HCT116 (cell line): ENCODE data around the gene RNF141. TPM values are rescaled to one million over a fixed set of nuclear protein-coding genes. Genes with fewer than 3 reads are reported as not detected.

Experiments used
- ATAC-seq: fragments of 200-7000 bp; cut with Tn5 transposase; 2 replicates; pipeline ENCODE4 v1.9.1; 2020; ENCODE audit warnings: mild to moderate bottlenecking, moderate library complexity
- BruUV-seq: library from RNA; stranded (reverse); fragments of 400-500 nt; replicated peaks from 2 replicates; lab custom pipeline; 2021; lab: Mats Ljungman, UMichigan
- CTCF ChIA-PET: fragments of 300-600 bp; sonication (Branson Sonifier 250); formaldehyde crosslinking; loops from one replicate; lab custom pipeline; 2021; ENCODE audit warnings: antibody characterized with exemption; lab: Charles Lee
- POLR2A ChIA-PET: fragments of 300-600, 350-600 bp; sonication (Branson Sonifier 250); formaldehyde crosslinking; loops from one replicate; lab custom pipeline; 2021; ENCODE audit warnings: antibody characterized with exemption; lab: Charles Lee
- RAD21 ChIA-PET, 2 experiments: fragments of 300-600 bp; sonication (Branson Sonifier 250); formaldehyde crosslinking; loops; one replicate each; lab custom pipeline; 2023; ENCODE audit warnings: low total read pairs in 2 of 2; ENCODE audit not compliant: uncharacterized antibody in 2 of 2, unreplicated experiment in 2 of 2, low non-redundant PET in 1 of 2; lab: Charles Lee
- DNase-seq: peaks from one replicate; pipeline ENCODE4 v3.0.0-alpha.2; 2010; ENCODE audit warnings: low read depth, low spot score
- H2AFZ ChIP-seq: fragments of 200-600 bp; shearing (Covaris generic), sonication (generic); 2 replicates; pipeline ENCODE4 v1.6.1; 2017; ENCODE audit warnings: low read depth, mixed run types, mixed read lengths, antibody characterized with exemption, low read length; ENCODE audit not compliant: poor library complexity, severe bottlenecking
- H3K27ac ChIP-seq: 2 replicates; pipeline ENCODE4 v1.5.1; 2012; ENCODE audit warnings: low read depth, low read length
- H3K27me3 ChIP-seq: fragments of 200-600 bp; sonication (generic); 2 replicates; pipeline ENCODE4 v1.6.1; 2016; ENCODE audit warnings: mixed run types, low read length, mixed read lengths; ENCODE audit not compliant: insufficient read depth
- H3K36me3 ChIP-seq, 2 experiments: fragments of 200-500 bp in 1 of 2; fragments of 200-600 bp in 1 of 2; sonication (Bioruptor generic) in 1 of 2; sonication (generic) in 1 of 2; 2 replicates each; pipeline versions ENCODE4 v1.5.1 to v1.6.1; 2014 to 2016; ENCODE audit warnings: low read length in 2 of 2, inconsistent platforms in 1 of 2, mixed read lengths in 1 of 2, mixed run types in 1 of 2; ENCODE audit not compliant: insufficient read depth in 2 of 2, control insufficient read depth in 1 of 2
- H3K4me1 ChIP-seq, 2 experiments: fragments of 200-600 bp in 1 of 2; sonication (generic) in 1 of 2; 2 replicates each; pipeline versions ENCODE4 v1.5.1 to v1.6.1; 2012 to 2017; ENCODE audit warnings: low read length in 2 of 2, inconsistent platforms in 1 of 2, mild to moderate bottlenecking in 1 of 2, mixed read lengths in 1 of 2, mixed run types in 1 of 2, moderate library complexity in 1 of 2; ENCODE audit not compliant: insufficient read depth in 2 of 2, control insufficient read depth in 1 of 2
- H3K4me2 ChIP-seq: fragments of 200-600 bp; sonication (generic); 2 replicates; pipeline ENCODE4 v1.6.1; 2017; ENCODE audit warnings: mixed run types, low read length, mixed read lengths
- H3K4me3 ChIP-seq, 2 experiments: fragments of 200-600 bp in 1 of 2; sonication (generic) in 1 of 2; replicated peaks in 1 of 2; 2 replicates each; pipeline ENCODE4 v1.5.1; 2011 to 2016; ENCODE audit warnings: low read length in 2 of 2, control low read depth in 1 of 2, low read depth in 1 of 2, mild to moderate bottlenecking in 1 of 2, mixed read lengths in 1 of 2, mixed run types in 1 of 2
- H3K79me2 ChIP-seq: fragments of 200-600 bp; sonication (generic); 2 replicates; pipeline ENCODE4 v1.6.1; 2017; ENCODE audit warnings: mild to moderate bottlenecking, mixed run types, low read length, moderate library complexity, mixed read lengths; ENCODE audit not compliant: insufficient read depth
- H3K9ac ChIP-seq: fragments of 200-600 bp; sonication (generic); 2 replicates; pipeline ENCODE4 v1.6.1; 2016; ENCODE audit warnings: low read length, mixed read lengths
- H3K9me2 ChIP-seq: fragments of 200-600 bp; sonication (generic), shearing (Covaris generic); 2 replicates; pipeline ENCODE4 v1.6.1; 2017; ENCODE audit warnings: mixed run types, mild to moderate bottlenecking, moderate library complexity; ENCODE audit not compliant: insufficient read depth
- H3K9me3 ChIP-seq, 2 experiments: fragments of 200-500 bp in 1 of 2; fragments of 200-600 bp in 1 of 2; sonication (Bioruptor generic) in 1 of 2; sonication (generic) in 1 of 2; 2 replicates each; pipeline ENCODE4 v1.6.1; 2014 to 2017; ENCODE audit warnings: low read length in 2 of 2, mixed read lengths in 2 of 2, inconsistent platforms in 1 of 2, low read depth in 1 of 2, mild to moderate bottlenecking in 1 of 2, mixed run types in 1 of 2, moderate library complexity in 1 of 2; ENCODE audit not compliant: control insufficient read depth in 1 of 2, insufficient read depth in 1 of 2
- H4K20me1 ChIP-seq: fragments of 200-600 bp; sonication (generic), shearing (Covaris generic); 2 replicates; pipeline ENCODE4 v1.6.1; 2017; ENCODE audit warnings: mixed run types, mild to moderate bottlenecking, moderate library complexity; ENCODE audit not compliant: insufficient read depth
- CBX3 ChIP-seq: IDR thresholded peaks from 2 replicates; pipeline ENCODE4 v1.6.1; 2012; ENCODE audit warnings: low read depth
- EGR1 ChIP-seq: IDR thresholded peaks from 2 replicates; pipeline ENCODE4 v1.6.1; 2012; ENCODE audit warnings: low read depth
- ELF1 ChIP-seq: IDR thresholded peaks from 2 replicates; pipeline ENCODE4 v1.6.1; 2012; ENCODE audit warnings: low read depth, borderline replicate concordance
- EZH2phosphoT487 ChIP-seq: fragments of 200-600 bp; IDR thresholded peaks from 2 replicates; pipeline ENCODE4 v1.6.1; 2018; ENCODE audit warnings: antibody characterized with exemption, borderline replicate concordance
- JUND ChIP-seq: IDR thresholded peaks from 2 replicates; pipeline ENCODE4 v1.6.1; 2012
- MAX ChIP-seq: IDR thresholded peaks from 2 replicates; pipeline ENCODE4 v1.6.1; 2012
- POLR2A ChIP-seq: IDR thresholded peaks from 2 replicates; pipeline ENCODE4 v1.7.0; 2011; ENCODE audit warnings: borderline replicate concordance; ENCODE audit not compliant: insufficient read depth, insufficient read length; ENCODE audit errors: extremely low read depth
- SP1 ChIP-seq: IDR thresholded peaks from 2 replicates; pipeline ENCODE4 v1.6.1; 2012; ENCODE audit warnings: low read depth
- SRF ChIP-seq: IDR thresholded peaks from 2 replicates; pipeline ENCODE4 v1.6.1; 2012; ENCODE audit warnings: low read depth
- TCF7L2 ChIP-seq: IDR thresholded peaks from 2 replicates; pipeline ENCODE4 v1.7.0; 2011; ENCODE audit warnings: borderline replicate concordance, inconsistent platforms; ENCODE audit not compliant: insufficient read depth, insufficient read length; ENCODE audit errors: extremely low read depth
- intact Hi-C: fragments of 100-400 bp; cut with micrococcal nuclease; formaldehyde crosslinking; loops from 2 replicates; pipeline ENCODE4 v1.10.0; 2022
- total RNA-seq: library from RNA; stranded (reverse); gene quantifications from one replicate; pipeline ENCODE4 v1.2.1, GENCODE V29; 2021; ENCODE audit not compliant: unreplicated experiment
- TF ChIP-seq, protein P1 (sequence below): IDR thresholded peaks from 2 replicates; pipeline ENCODE4 v1.6.1; 2011; ENCODE audit warnings: mild to moderate bottlenecking, low read length, moderate library complexity; ENCODE audit not compliant: insufficient replicate concordance; ENCODE audit errors: extremely low read depth

RNF141 gene
- total RNA-seq, 1 experiment from 2014 or later: 133 TPM

DNA sequence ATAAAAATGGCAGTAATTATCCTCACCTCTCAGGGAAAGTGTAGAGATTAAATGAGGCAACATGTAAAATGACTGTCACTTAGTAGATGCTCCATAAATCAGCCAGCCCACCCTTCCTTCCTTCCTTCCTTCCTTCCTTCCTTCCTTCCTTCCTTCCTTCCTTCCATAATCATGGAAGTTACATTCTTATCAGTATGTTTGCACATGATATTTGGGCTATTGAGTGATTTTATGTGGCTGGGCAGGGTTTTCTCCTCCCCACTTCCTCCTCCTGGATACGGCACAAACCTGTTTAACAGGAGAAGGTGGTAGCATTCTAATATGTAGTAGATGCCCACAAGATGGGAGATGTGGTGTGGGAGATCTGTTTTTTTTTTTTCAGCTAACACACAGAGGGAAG is 15.6 kb upstream of the RNF141 start:
- POLR2A ChIA-PET: no interaction called here
- no TSS peak for BruUV-seq
- Histone ChIP-seq H3K4me2 (0 out of 2 replicates have a peak overlapping the region, but pooled peaks have one; percentile 2), H4K20me1 (no peaks in the 10 kb centered on the region), H2AFZ (no peak overlapping the region), H3K4me3 (no peak overlapping the region), H3K9me3 (peaks cover 0 to 5% of the 10 kb centered on the region in 2 experiments; a peak in 1 of 4 replicates), H3K79me2 (no peaks in the 10 kb centered on the region), H3K27me3 (no peaks in the 10 kb centered on the region), H3K9me2 (no peaks in the 10 kb centered on the region), H3K9ac (no peak overlapping the region), H3K27ac (no peak overlapping the region), H3K4me1 (peaks cover 14 to 27% of the 10 kb centered on the region in 2 experiments), H3K36me3 (no peaks in the 10 kb centered on the region)
- TF ChIP-seq CBX3 (no peak), SP1 (no peak), MAX (no peak), POLR2A (no peak), ELF1 (no peak), TCF7L2 (no peak), SRF (no peak), JUND (no peak), EGR1 (no peak), EZH2phosphoT487 (no peak)
- TF ChIP-seq, protein P1, sequence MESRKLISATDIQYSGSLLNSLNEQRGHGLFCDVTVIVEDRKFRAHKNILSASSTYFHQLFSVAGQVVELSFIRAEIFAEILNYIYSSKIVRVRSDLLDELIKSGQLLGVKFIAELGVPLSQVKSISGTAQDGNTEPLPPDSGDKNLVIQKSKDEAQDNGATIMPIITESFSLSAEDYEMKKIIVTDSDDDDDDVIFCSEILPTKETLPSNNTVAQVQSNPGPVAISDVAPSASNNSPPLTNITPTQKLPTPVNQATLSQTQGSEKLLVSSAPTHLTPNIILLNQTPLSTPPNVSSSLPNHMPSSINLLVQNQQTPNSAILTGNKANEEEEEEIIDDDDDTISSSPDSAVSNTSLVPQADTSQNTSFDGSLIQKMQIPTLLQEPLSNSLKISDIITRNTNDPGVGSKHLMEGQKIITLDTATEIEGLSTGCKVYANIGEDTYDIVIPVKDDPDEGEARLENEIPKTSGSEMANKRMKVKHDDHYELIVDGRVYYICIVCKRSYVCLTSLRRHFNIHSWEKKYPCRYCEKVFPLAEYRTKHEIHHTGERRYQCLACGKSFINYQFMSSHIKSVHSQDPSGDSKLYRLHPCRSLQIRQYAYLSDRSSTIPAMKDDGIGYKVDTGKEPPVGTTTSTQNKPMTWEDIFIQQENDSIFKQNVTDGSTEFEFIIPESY: no peak
- no peak for DNase-seq
- intact Hi-C loops: no loop called here
- RAD21 ChIA-PET: no interaction called here
- ATAC-seq: no peak
- CTCF ChIA-PET: no interaction called here
